Adipose tissue (tissue), 3 donors: ENCODE measurements around the gene SCT. TPM values are rescaled to one million over a fixed set of nuclear protein-coding genes. Genes with fewer than 3 reads are reported as not detected.
"Not testable (repeated sequence)": the region's sequence is repeated elsewhere in the genome, so short reads cannot be mapped to it uniquely, and the experiment has no call there.

Source experiments
- H3K27ac ChIP-seq: one replicate; pipeline ENCODE4 v1.5.1; 2013; ENCODE audit warnings: low read depth, low read length
- WGBS, 3 donors: extraction: QIAGEN DNeasy Blood & Tissue Kit; methylation state at CpG; one replicate each; pipeline ENCODE4 v1.1.7; 2013; 5-methylcytosine and 5-hydroxymethylcytosine counted together
- polyA plus RNA-seq, 3 donors: library from polyadenylated mRNA; stranded (reverse); fragments of 200-250 nt; gene quantifications; one replicate each; pipeline ENCODE4 v1.2.3, GENCODE V29; 2013
- donor health status: healthy with polysubstance abuse.
- donor health status: Bipolar disorder and iron deficiency.
- donor health status: healthy.

SCT gene, protein sequence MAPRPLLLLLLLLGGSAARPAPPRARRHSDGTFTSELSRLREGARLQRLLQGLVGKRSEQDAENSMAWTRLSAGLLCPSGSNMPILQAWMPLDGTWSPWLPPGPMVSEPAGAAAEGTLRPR
- polyA plus RNA-seq, result not detected

DNA sequence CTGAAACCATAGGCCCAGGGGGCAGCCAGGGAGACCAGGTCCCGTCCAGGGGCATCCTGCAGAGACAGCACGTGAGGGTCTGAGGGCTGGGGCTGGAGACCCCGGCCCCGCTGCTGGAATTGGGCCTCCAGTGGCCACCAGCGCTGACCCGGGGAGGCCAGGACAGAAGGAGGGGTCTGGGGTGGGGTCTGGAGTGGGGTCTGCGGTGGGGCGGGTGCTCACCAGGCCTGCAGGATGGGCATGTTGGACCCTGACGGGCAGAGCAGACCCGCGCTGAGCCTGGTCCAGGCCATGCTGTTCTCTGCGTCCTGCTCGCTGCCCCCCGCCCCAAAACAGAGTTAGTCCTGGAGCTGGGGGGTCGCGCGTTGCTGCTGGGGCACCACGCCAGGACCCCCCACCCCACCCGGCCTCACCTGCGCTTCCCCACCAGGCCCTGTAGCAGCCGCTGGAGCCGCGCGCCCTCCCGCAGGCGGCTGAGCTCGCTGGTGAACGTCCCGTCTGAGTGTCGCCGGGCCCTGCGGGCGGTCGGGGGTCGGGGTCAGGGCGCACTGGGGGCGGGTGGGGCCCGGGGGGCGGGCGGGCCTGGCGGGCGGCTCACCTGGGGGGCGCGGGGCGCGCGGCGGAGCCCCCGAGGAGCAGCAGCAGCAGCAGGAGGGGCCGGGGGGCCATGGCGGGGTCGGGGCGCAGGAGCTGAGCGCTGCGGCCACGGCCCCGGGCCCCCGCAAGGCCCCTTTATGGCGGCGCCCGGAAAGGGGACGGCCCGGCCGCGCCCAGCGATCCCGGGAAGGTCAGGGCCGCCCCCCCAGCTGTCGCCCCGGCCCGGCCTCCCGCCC is at the start of gene SCT:
Gene SCT, minus strand, starts transcription at position 707 of the 833 bp plus-strand sequence. Its CDS starts 38 bp downstream, at position 669.
- 10 to 20% (median 10%) methylated on average over 34 to 71 of the region's 72 CpGs for WGBS, 3 donors
- no peak within 1 kb of the TSS for H3K27ac ChIP-seq

DNA sequence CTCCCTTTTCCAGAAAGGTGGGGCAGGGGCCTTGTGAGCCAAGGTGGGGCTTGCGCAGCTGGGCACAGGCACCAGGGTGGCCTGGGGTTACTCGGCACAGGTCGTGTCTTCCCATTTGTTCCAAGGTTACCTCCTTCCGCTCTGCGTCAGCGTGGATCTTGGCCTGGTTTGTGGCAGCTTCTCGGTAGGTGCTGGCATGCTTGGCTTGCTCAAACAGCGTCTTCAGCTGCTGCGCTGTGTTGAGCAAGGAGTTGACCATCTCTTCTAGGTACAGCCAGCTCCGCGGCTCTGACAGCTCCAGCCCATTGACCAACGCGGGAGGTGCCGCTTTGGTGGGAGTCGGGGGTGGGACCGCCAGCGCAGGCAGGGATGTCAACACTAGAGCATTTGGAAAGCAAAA is 47.4 kb upstream of the SCT start:
- 89 to 92% (median 91%) methylated on average over 17 of the region's 17 CpGs for WGBS, 3 donors
- no peak overlapping the region for H3K27ac ChIP-seq

DNA sequence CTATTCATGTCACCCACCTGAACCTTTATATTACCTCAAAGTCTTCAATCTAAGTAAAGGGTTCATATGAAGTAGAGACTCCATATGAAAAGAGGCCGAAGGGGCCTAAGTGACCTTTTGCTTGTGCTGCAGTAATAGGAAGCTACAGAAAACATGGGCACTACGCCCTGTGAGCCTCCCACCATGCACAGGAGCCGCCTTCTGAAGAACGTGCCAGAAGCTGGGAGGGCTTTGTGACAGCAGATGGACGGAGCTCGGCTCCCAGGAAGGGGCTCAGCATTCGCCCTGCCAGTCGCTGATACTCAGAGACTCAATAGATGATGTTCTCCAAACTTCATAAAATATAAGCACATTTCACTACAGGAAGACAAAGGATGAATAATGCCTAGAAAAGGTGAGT is 46.9 kb upstream of the SCT start:
- no peak overlapping the region for H3K27ac ChIP-seq
- 90 to 95% (median 94%) methylated on average over 8 of the region's 8 CpGs for WGBS, 3 donors

DNA sequence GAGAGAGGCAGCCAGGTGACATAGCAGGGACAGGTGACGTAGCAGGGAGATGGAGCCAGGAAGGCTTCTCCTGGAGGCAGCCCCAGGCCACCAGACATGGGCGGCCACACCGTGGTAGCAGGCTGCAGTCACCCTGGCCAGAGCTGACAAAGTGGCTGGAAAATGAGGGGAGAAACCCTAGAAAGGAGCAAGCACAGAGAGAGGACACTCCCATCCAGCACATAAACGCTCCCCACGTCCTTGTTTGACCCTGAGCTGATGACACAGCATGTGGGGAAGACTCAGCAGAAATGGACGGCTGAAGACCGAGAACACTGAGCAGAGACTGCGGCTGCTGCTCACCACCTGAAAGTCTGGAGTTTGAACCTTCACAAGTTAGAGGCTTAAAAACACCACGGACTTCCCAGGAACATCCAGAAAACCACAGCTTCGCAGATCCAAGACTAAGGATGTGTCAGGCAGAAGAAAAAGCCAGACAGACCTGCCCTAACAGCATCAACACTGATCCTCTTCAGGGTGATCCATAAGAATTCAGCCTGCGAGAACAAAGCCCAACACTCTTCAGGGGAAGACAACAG is 38.8 kb upstream of the SCT start:
- WGBS, 3 donors, result 62 to 80% (median 62%) methylated on average over 11 of the region's 11 CpGs
- no peak overlapping the region for H3K27ac ChIP-seq

DNA sequence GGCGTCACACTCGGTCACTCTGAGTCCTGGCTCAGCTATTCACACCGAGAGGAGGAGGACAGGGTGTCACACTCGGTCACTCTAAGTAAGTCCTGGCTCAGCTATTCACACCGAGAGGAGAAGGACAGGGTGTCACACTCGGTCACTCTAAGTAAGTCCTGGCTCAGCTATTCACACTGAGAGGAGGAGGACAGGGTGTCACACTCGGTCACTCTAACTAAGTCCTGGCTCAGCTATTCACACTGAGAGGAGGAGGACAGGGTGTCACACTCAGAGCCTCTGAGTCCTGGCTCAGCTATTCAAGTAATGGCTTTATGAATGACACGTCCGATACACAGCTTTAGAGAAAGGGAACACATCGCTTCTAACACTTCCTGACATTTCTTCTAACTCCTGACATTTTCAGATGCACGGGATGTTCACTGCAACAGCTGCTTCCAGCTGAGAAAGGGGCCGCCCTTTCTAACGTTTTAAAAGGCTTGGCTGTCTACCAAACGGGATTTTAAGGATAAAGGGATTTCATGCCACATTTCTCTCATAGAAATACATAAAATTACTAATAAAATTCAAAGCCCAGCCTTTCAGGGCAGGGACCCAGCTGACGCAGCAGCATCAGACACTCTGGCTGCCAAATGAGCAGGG is 38.2 kb upstream of the SCT start:
- WGBS, 3 donors, result 77 to 85% (median 79%) methylated on average over 13 to 15 of the region's 15 CpGs
- no peak overlapping the region for H3K27ac ChIP-seq

- H3K27ac ChIP-seq, result no peak overlapping the region
- WGBS, 3 donors, result 54 to 59% (median 55%) methylated on average over 15 of the region's 15 CpGs
These were observed 35.8 kb upstream of the SCT start for GRCh38 chr11:662689-663274.

- WGBS, 3 donors, result 88 to 93% (median 90%) methylated on average over 19 of the region's 19 CpGs
- no peak overlapping the region for H3K27ac ChIP-seq
These were observed 33.9 kb upstream of the SCT start for GRCh38 chr11:660681-661444.

GRCh38 chr11:660281-660680 is 33.3 kb upstream of the SCT start:
- WGBS, 3 donors, result 87 to 91% (median 91%) methylated on average over 18 to 19 of the region's 19 CpGs

DNA sequence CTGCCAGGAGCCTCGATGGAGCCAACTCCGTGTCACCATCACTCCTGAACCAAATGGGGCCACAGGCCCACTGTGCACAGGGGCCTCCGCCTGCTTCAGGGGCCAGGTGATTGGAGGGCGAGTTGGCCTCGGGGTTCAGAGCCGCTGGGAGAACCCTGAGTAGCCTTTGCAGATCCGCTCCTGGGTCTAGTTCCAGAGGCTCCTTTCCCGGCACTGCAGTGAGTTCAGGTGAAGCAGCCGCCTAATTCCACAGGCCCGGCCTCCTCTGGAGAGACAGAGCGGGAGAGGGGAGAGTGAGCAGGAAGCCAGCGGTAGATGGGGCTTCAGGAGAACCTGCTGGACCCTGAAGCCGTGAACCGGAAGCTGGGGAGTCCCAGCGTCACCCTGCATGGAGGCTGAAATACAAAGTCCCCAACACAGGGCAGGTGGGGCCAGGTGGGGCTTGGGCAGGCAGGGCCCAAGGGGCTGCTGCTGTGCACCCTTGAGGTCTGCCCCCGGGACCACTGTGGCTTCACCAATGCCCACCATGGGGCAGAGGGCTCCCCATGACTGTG is 32.6 kb upstream of the SCT start:
- H3K27ac ChIP-seq, result no peak overlapping the region
- 90 to 94% (median 91%) methylated on average over 16 of the region's 16 CpGs for WGBS, 3 donors

More at GRCh38 chr11:660281-660680, 33.3 kb upstream of the SCT start:
- no peak overlapping the region for H3K27ac ChIP-seq

GRCh38 chr11:657691-658126 is 30.7 kb upstream of the SCT start:
- WGBS, 3 donors, result 66 to 91% (median 89%) methylated on average over 14 of the region's 14 CpGs

DNA sequence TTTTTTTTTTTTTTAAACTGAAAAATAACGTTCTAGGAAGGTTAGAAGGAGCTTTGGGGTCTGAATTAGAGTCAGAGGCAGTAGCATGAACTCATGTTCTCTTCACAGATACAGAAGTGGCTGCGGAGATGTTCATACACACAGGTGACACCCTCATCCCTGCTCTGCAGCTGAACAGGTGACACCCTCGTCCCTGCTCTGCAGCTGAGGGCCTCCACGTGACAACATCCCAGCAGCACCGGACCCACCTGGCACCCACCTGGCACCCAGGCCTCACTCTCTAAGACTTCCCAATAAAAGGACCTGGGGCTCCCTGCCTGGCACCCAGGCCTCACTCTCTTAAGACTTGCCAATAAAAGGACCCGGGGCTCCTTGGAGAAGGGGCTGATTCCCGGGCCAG is 29.9 kb upstream of the SCT start:
- 89 to 91% (median 90%) methylated on average over 7 of the region's 7 CpGs for whole genome bisulfite sequencing, 3 donors
- H3K27ac ChIP-seq, result no peak overlapping the region

More at GRCh38 chr11:657691-658126, 30.7 kb upstream of the SCT start:
- no peak overlapping the region for H3K27ac ChIP-seq

DNA sequence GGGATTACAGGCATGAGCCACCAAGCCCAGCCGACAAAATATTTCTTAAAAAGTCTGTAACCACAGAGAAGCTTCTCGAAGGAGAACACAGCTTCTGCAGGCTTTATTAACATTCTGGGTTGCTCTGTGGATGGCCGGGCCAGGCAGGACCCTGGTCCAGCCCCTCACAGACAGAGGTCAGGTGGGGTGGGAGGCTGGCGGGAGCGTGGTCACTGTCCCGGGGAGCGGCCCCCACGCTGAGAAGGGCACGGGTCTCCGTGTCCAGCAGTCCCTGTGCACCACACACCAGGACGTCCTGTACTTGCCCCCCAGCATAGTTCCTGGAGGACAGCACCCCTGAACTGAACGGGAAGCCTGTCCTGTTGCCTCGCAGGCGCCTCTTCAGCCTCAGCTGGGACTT is 29.4 kb upstream of the SCT start:
- WGBS, 3 donors, result 90 to 95% (median 93%) methylated on average over 14 of the region's 14 CpGs
- H3K27ac ChIP-seq, result no peak overlapping the region

GRCh38 chr11:655036-655726 is 28.2 kb upstream of the SCT start:
- H3K27ac ChIP-seq, result no peak overlapping the region
- 44 to 92% (median 88%) methylated on average over 30 of the region's 30 CpGs for WGBS, 3 donors

DNA sequence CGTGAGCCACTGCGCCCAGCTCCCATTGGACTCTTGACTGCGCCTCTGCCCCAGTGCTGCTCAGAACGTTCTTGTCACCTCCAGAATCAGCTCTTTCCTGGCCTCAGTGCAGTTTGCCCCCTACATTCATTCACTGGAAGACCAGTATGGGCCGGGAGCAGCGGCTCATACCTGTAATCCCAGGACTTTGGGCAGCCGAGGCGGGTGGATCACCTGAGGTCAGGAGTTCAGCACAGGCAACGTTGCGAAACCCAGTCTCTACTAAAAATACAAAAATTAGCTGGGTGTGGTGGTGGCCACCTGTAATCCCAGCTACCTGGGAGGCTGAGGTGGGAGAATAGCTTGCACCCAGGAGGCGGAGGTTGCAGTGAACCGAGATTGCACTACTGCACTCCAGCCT is 27.5 kb upstream of the SCT start:
- not testable (repeated sequence) for H3K27ac ChIP-seq
- WGBS, 3 donors, result 93 to 95% (median 95%) methylated on average over 12 of the region's 12 CpGs

- no peak overlapping the region for H3K27ac ChIP-seq
- 85 to 93% (median 89%) methylated on average over 12 to 15 of the region's 15 CpGs for WGBS, 3 donors
These were observed 26.9 kb upstream of the SCT start for GRCh38 chr11:653837-654236.

- not testable (repeated sequence) for H3K27ac ChIP-seq
- WGBS, 3 donors, result 76 to 91% (median 77%) methylated on average over 14 of the region's 14 CpGs
These were observed 26.2 kb upstream of the SCT start for GRCh38 chr11:653136-653535.

DNA sequence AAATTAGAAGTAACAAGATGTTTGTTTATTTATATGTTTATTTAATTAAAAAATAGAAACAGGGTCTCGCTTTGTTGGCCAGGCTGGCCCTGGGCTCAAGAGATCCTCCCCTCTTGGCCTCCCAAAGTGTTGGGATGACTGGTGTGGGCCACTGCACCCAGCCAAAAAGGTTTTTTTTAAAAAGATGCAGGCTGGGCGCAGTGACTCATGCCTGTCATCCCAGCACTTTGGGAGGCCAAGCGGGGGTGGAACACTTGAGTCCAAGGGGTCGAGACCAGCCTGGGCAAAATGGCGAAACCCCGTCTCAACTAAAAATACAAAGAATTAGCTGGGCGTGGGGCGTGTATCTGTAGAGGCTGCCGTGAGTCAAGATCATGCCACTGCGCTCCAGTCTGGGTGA is 23.5 kb upstream of the SCT start:
- no peak overlapping the region for H3K27ac ChIP-seq
- 95% methylated on average over 10 of the region's 10 CpGs for WGBS, 3 donors
